Gastroesophageal sphincter (tissue), 4 donors: ENCODE results near the gene HNRNPA2B1. TPM values are rescaled to one million over a fixed set of nuclear protein-coding genes. Genes with fewer than 3 reads are reported as not detected.
"Not testable (repeated sequence)": the region's sequence is repeated elsewhere in the genome, so short reads cannot be mapped to it uniquely, and the experiment has no call there.

Experiments
- ATAC-seq: fragments of 150-250 bp; one replicate; pipeline ENCODE4 v1.9.1; 2016; ENCODE audit warnings: mild to moderate bottlenecking, moderate library complexity
- H3K27ac ChIP-seq, 4 donors: fragments of 200-600 bp; sonication (generic) in 3 of 4; 1 replicate in 3 of 4; 2 replicates in 1 of 4; pipeline ENCODE4 v1.5.1; 2016 to 2019
- H3K27me3 ChIP-seq: fragments of 200-600 bp; sonication (generic); one replicate; pipeline ENCODE4 v1.5.1; 2019
- H3K36me3 ChIP-seq, 2 donors: fragments of 200-600 bp; sonication (generic); one replicate each; pipeline ENCODE4 v1.5.1; 2019; ENCODE audit warnings: control low read depth in 1 of 2
- H3K4me1 ChIP-seq, 3 donors: fragments of 200-600 bp; sonication (generic); 1 replicate in 2 of 3; 2 replicates in 1 of 3; pipeline ENCODE4 v1.5.1; 2016 to 2019; ENCODE audit warnings: control low read depth in 2 of 3
- H3K4me3 ChIP-seq, 2 donors: fragments of 200-600 bp; sonication (generic); one replicate each; pipeline ENCODE4 v1.5.1; 2019; ENCODE audit warnings: mild to moderate bottlenecking in 1 of 2, moderate library complexity in 1 of 2
- H3K9me3 ChIP-seq, 3 donors: fragments of 200-600 bp; sonication (generic); one replicate each; pipeline ENCODE4 v1.5.1; 2017 to 2019; ENCODE audit warnings: control low read depth in 2 of 3
- EP300 ChIP-seq: sonication (generic); formaldehyde crosslinking; IDR thresholded peaks from one replicate; pipeline ENCODE4 v1.6.1; 2017; ENCODE audit warnings: antibody characterized with exemption, mild to moderate bottlenecking
- POLR2A ChIP-seq, 2 donors: fragments of 450-650 bp; IDR thresholded peaks; one replicate each; pipeline ENCODE4 v1.6.1; 2017; ENCODE audit warnings: antibody characterized with exemption in 2 of 2, mild to moderate bottlenecking in 2 of 2, moderate library complexity in 1 of 2
- POLR2AphosphoS5 ChIP-seq: sonication (generic); formaldehyde crosslinking; IDR thresholded peaks from one replicate; pipeline ENCODE4 v1.6.1; 2017; ENCODE audit warnings: antibody characterized with exemption
- WGBS, 2 donors: methylation state at CpG; one replicate each; pipeline ENCODE4 v1.1.5; 2018; ENCODE audit warnings: low coverage in 1 of 2; 5-methylcytosine and 5-hydroxymethylcytosine counted together
- total RNA-seq, 4 donors: library from RNA; depleted of rRNA; stranded (reverse); fragments of >200 nt; gene quantifications; one replicate each; pipeline ENCODE4 v1.1.0, GENCODE V29; 2016
- TF ChIP-seq, protein P1 (sequence below), 4 experiments: fragments of 200-600 bp in 2 of 4; fragments of 450-650 bp in 2 of 4; sonication (generic) in 1 of 4; IDR thresholded peaks; one replicate each; pipeline ENCODE4 v1.5.1; 2017 to 2019; ENCODE audit warnings: antibody characterized with exemption in 4 of 4, mild to moderate bottlenecking in 2 of 4, moderate library complexity in 2 of 4

The HNRNPA2B1 gene
- total RNA-seq, 4 donors from 2014 or later: 171 to 210 (median 189) TPM

DNA sequence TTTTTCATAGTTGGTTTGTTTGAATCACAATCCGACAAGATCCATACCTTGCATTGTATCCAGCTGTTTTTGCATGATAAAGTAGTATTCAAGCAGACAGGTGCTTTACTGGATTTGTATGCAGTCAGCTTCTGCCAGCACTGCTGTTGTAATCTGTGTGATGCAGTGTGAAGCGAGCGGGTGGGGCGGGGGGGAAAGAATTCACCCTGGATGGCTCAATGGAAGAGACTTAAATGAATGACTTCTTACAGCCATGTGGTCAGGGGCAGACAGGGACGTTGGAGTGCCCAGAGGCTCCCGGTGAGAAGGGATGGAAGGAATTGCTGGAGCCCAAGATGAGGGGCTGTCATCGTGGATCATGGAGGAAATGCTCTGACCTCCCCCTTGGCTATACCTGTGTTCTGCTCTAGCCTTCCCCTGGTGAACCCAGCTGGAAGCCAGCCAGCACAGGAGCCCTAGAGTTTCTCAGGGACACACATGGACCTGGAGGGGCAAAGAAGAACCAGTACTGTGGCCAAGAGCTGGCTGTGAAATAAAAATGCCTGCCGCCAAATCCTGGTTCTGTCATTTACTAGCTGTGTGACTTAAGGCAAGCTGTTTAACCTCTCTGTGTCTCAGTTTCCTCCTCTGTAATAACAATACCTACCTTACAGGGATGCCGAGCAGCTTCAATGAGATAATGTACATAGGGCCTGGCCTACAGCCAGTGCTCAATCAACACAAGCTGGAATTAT lies 34.4 kb downstream of the HNRNPA2B1 start:
- TF ChIP-seq POLR2A (IDR thresholded peaks at IDR 0.05) (no peak), EP300 (no peak), POLR2AphosphoS5 (no peak)
- TF ChIP-seq, protein P1, sequence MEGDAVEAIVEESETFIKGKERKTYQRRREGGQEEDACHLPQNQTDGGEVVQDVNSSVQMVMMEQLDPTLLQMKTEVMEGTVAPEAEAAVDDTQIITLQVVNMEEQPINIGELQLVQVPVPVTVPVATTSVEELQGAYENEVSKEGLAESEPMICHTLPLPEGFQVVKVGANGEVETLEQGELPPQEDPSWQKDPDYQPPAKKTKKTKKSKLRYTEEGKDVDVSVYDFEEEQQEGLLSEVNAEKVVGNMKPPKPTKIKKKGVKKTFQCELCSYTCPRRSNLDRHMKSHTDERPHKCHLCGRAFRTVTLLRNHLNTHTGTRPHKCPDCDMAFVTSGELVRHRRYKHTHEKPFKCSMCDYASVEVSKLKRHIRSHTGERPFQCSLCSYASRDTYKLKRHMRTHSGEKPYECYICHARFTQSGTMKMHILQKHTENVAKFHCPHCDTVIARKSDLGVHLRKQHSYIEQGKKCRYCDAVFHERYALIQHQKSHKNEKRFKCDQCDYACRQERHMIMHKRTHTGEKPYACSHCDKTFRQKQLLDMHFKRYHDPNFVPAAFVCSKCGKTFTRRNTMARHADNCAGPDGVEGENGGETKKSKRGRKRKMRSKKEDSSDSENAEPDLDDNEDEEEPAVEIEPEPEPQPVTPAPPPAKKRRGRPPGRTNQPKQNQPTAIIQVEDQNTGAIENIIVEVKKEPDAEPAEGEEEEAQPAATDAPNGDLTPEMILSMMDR (IDR thresholded peaks at IDR 0.05): no peak
- 47 to 54% methylated on average over 6 to 7 of the region's 9 CpGs for WGBS, 2 donors
- H3K9me3 ChIP-seq: no peaks in the 10 kb centered on the region
- no peak overlapping the region for H3K4me3 ChIP-seq
- ATAC-seq: no peak
- H3K27me3 ChIP-seq: no peaks in the 10 kb centered on the region
- H3K4me1 ChIP-seq: no peaks in the 10 kb centered on the region
- H3K27ac ChIP-seq: no peak overlapping the region
- peaks cover 0 to 17% of the 10 kb centered on the region in 2 donors for H3K36me3 ChIP-seq

DNA sequence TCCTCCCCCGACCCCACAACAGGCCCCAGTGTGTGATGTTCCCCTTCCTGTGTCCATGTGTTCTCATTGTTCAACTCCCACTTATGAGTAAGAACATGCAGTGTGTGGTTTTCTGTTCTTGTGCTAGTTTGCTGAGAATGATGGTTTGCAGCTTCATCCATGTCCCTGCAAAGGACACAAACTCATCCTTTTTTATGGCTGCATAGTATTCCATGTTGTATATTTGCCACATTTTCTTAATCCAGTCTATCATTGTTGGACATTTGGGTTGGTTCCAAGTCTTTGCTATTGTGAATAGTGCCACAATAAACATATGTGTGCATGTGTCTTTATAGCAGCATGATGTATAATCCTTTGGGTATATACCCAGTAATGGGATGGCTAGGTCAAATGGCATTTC lies 36.7 kb downstream of the HNRNPA2B1 start:
- H3K36me3 ChIP-seq, H3K27ac ChIP-seq, H3K27me3 ChIP-seq, H3K4me1 ChIP-seq, H3K9me3 ChIP-seq, H3K4me3 ChIP-seq, ATAC-seq: not testable (repeated sequence)
- WGBS, 2 donors: 71 to 83% methylated on average over 1 of the region's 1 CpG

DNA sequence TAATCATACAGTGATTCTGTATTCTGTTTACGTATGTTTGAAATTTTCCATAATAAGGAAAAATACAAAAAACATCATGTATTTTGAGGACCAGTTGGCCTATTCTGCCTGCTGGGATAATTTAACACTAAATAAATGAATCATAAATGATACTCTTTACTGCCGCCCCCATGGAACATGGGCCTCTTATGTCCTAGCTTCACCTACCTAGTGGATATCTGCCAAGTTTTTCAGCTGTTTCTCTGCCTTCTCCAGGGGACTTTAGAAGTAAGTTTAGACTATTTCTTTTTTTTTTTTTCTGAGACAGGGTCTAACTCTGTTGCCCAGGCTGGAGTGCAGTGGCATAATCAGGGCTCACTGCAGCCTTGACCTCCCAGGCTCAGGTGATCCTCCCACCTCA lies 38.1 kb downstream of the HNRNPA2B1 start:
- no peak overlapping the region for H3K27ac ChIP-seq
- no peaks in the 10 kb centered on the region for H3K9me3 ChIP-seq
- TF ChIP-seq, protein P1 (IDR thresholded peaks at IDR 0.05): no peak
- no peak for TF ChIP-seq POLR2A (IDR thresholded peaks at IDR 0.05)
- TF ChIP-seq POLR2AphosphoS5: no peak
- no peak for TF ChIP-seq EP300
- no peak overlapping the region for H3K4me3 ChIP-seq
- peaks cover 8% of the 10 kb centered on the region for H3K27me3 ChIP-seq
- ATAC-seq: no peak
- 64 to 81% methylated on average over 2 of the region's 2 CpGs for WGBS, 2 donors
- H3K36me3 ChIP-seq: no peaks in the 10 kb centered on the region
- no peaks in the 10 kb centered on the region for H3K4me1 ChIP-seq

GRCh38 chr7:26160896-26161295 lies 39.6 kb downstream of the HNRNPA2B1 start:
- no peak for ATAC-seq
- Histone ChIP-seq H3K4me1 (no peaks in the 10 kb centered on the region), H3K27me3 (peaks cover 8% of the 10 kb centered on the region), H3K4me3 (no peak overlapping the region), H3K36me3 (no peaks in the 10 kb centered on the region), H3K9me3 (no peaks in the 10 kb centered on the region), H3K27ac (no peak overlapping the region)
- 100% methylated on average over 2 of the region's 2 CpGs for WGBS, 2 donors
- no peak for TF ChIP-seq POLR2AphosphoS5
- TF ChIP-seq POLR2A (IDR thresholded peaks at IDR 0.05): no peak
- TF ChIP-seq, protein P1 (IDR thresholded peaks at IDR 0.05): no peak
- no peak for TF ChIP-seq EP300

GRCh38 chr7:26159243-26159642 lies 41.3 kb downstream of the HNRNPA2B1 start:
- H3K4me1 ChIP-seq: no peaks in the 10 kb centered on the region
- TF ChIP-seq, protein P1 (IDR thresholded peaks at IDR 0.05): no peak
- TF ChIP-seq POLR2AphosphoS5 (no peak), POLR2A (IDR thresholded peaks at IDR 0.05) (no peak), EP300 (no peak)
- ATAC-seq: no peak
- H3K27me3 ChIP-seq: peaks cover 20% of the 10 kb centered on the region
- no peak overlapping the region for H3K27ac ChIP-seq
- no peak overlapping the region for H3K4me3 ChIP-seq
- WGBS, 2 donors: 63 to 73% methylated on average over 2 of the region's 2 CpGs
- no peaks in the 10 kb centered on the region for H3K9me3 ChIP-seq
- no peaks in the 10 kb centered on the region for H3K36me3 ChIP-seq
